ENCODE measurements around the gene INAVA. TPM values are rescaled to one million over a fixed set of nuclear protein-coding genes. Genes with fewer than 3 reads are reported as not detected.
A peak's percentile ranks its signal among the peaks of the same experiment; 100 is the strongest.

The INAVA gene
- total and polyA plus RNA-seq, 12 donors = 0.03 to 0.46 (median 0.22) TPM; not detected in 6

GRCh38 chr1:200869376-200869752 is 25.3 kb upstream of the INAVA start:
- TF ChIP-seq CTCF (IDR thresholded peaks at IDR 0.05) = no peak
- no peak for TF ChIP-seq POLR2A (IDR thresholded peaks at IDR 0.05)
- Histone ChIP-seq H3K9me3 (replicated peaks in 1 of 3) (no peaks in the 10 kb centered on the region), H3K4me3 (no peak overlapping the region), H3K27me3 (peaks cover 21% of the 10 kb centered on the region), H3K36me3 (replicated peaks in 1 of 2) (no peaks in the 10 kb centered on the region), H3K27ac (no peak overlapping the region), H3K4me1 (replicated peaks in 1 of 2) (peaks cover 6 to 11% of the 10 kb centered on the region in 2 donors)
- no peak for DNase-seq
- 76 to 91% (median 81%) methylated on average over 5 of the region's 5 CpGs for WGBS, 4 donors
- intact Hi-C loops (cut with DNase I) = no loop called here

DNA sequence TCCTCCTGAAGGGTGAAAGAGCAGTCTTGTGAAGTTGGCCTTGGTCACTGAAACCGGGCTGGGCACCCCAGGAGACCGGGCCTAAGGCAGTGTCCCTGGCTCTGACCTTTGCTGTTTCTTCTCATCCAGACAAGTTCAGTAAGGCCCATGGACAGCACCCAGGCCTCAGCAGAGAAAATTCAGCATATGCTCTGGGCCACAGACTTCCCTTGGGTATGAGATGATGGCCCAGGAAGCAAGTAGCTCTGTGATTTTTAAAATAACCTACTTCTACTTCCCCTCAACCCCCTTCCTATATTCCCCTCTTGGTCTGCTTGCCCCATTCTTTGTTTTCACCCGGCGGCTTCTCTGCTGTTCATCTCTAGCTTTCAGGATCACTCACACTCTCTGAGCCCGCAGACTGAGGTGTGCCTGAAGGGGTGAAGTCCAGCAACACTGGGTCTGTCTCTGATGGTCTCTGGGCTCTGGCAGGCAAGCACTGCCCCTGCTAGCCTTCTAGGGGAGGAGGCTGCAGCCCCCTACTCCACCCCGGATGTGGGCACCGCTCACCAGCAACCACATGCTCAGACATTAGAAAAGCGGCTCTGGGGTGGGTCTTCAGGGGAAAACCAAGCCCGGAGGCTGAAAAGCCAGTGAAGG is 24.8 kb upstream of the INAVA start:
- WGBS, 4 donors = 69 to 81% (median 77%) methylated on average over 9 of the region's 9 CpGs
- Histone ChIP-seq H3K4me1 (replicated peaks in 1 of 2) (peaks cover 6 to 11% of the 10 kb centered on the region in 2 donors), H3K27ac (no peak overlapping the region), H3K9me3 (replicated peaks in 1 of 3) (no peaks in the 10 kb centered on the region), H3K27me3 (peaks cover 24% of the 10 kb centered on the region), H3K36me3 (replicated peaks in 1 of 2) (no peaks in the 10 kb centered on the region), H3K4me3 (no peak overlapping the region)
- TF ChIP-seq POLR2A (IDR thresholded peaks at IDR 0.05) (no peak), CTCF (IDR thresholded peaks at IDR 0.05) (no peak)
- intact Hi-C loops (cut with DNase I) = no loop called here
- no peak for DNase-seq

GRCh38 chr1:200872446-200873115 is 22.1 kb upstream of the INAVA start, which contains the start of gene GPR25:
TSS of gene GPR25 (plus strand) at chr1:200872981. CDS start at chr1:200873038, 57 bp downstream.
- H3K4me1 ChIP-seq (replicated peaks in 1 of 2) = peaks cover 6 to 11% of the 10 kb centered on the region in 2 donors
- 70 to 89% (median 81%) methylated on average over 13 to 23 of the region's 23 CpGs for WGBS, 4 donors
- intact Hi-C loops (cut with DNase I) = no loop called here
- DNase-seq = no peak
- H3K36me3 ChIP-seq (replicated peaks in 1 of 2) = no peaks in the 10 kb centered on the region
- peak within 1 kb of the TSS in 1 of 4 donors; percentile 45 for H3K4me3 ChIP-seq
- no peaks in the 10 kb centered on the region for H3K9me3 ChIP-seq (replicated peaks in 1 of 3)
- peaks cover 25% of the 10 kb centered on the region for H3K27me3 ChIP-seq
- TF ChIP-seq POLR2A (IDR thresholded peaks at IDR 0.05) (no peak), CTCF (IDR thresholded peaks at IDR 0.05) (no peak)
- no peak within 1 kb of the TSS for H3K27ac ChIP-seq

DNA sequence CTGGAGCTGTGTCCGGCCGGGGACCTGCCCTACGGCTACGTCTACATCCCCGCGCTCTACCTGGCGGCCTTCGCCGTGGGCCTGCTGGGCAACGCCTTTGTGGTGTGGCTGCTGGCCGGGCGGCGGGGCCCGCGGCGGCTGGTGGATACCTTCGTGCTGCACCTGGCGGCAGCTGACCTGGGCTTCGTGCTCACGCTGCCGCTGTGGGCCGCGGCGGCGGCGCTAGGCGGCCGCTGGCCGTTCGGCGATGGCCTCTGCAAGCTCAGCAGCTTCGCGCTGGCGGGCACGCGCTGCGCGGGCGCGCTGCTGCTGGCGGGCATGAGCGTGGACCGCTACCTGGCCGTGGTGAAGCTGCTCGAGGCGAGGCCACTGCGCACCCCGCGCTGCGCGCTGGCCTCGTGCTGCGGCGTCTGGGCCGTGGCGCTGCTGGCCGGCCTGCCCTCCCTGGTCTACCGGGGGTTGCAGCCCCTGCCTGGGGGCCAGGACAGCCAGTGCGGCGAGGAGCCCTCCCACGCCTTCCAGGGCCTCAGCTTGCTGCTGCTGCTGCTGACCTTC is 21.5 kb upstream of the INAVA start:
- H3K27ac ChIP-seq = no peak overlapping the region
- intact Hi-C loops (cut with DNase I) = no loop called here
- no peaks in the 10 kb centered on the region for H3K9me3 ChIP-seq (replicated peaks in 1 of 3)
- peak overlapping the region in 1 of 4 donors; percentile 45 for H3K4me3 ChIP-seq
- TF ChIP-seq CTCF (IDR thresholded peaks at IDR 0.05) = no peak
- no peak for TF ChIP-seq POLR2A (IDR thresholded peaks at IDR 0.05)
- H3K4me1 ChIP-seq (replicated peaks in 1 of 2) = peaks cover 6 to 11% of the 10 kb centered on the region in 2 donors
- no peaks in the 10 kb centered on the region for H3K36me3 ChIP-seq (replicated peaks in 1 of 2)
- H3K27me3 ChIP-seq = peaks cover 31% of the 10 kb centered on the region
- no peak for DNase-seq
- WGBS, 4 donors = 8 to 10% methylated on average over 61 of the region's 61 CpGs; no CpG with 5 or more reads in 2 of the 4 donors

Measured in adrenal gland (tissue), 12 donors.